K562 (cell line): ENCODE measurements around the gene VWA7. TPM values are rescaled to one million over a fixed set of nuclear protein-coding genes. Genes with fewer than 3 reads are reported as not detected.

ENCODE experiments used
- CEBPG ChIP-seq, 3 experiments: fragments of 200-800 bp in 1 of 3; sonication (Bioruptor generic) in 1 of 3; sonication (generic) in 1 of 3; formaldehyde crosslinking in 1 of 3; IDR thresholded peaks in 2 of 3; conservative IDR thresholded peaks in 1 of 3; 2 replicates each; pipeline versions ENCODE4 v1.6.1 to v1.8.0; 2016 to 2022; ENCODE audit warnings: missing compliant biosample characterization in 2 of 3, missing genetic modification characterization in 2 of 3, mild to moderate bottlenecking in 1 of 3, missing genetic modification reagents in 1 of 3
- CREM ChIP-seq: IDR thresholded peaks from 2 replicates; pipeline ENCODE4 v1.6.1; 2014; ENCODE audit warnings: antibody characterized with exemption, low read depth
- ELF1 ChIP-seq: fragments of 200-800 bp; sonication (Bioruptor generic); IDR thresholded peaks from 2 replicates; pipeline ENCODE4 v1.6.1; 2016; ENCODE audit warnings: missing genetic modification characterization, missing compliant biosample characterization
- FOS ChIP-seq: IDR thresholded peaks from 3 replicates; pipeline ENCODE4 v1.6.1; 2011; ENCODE audit not compliant: insufficient read length; ENCODE audit errors: extremely low read depth
- FOXM1 ChIP-seq, 2 experiments: fragments of 450-650 bp in 1 of 2; sonication (generic) in 1 of 2; formaldehyde crosslinking in 1 of 2; IDR thresholded peaks; 2 replicates each; pipeline versions ENCODE4 v1.6.1 to v1.9.0; 2017 to 2022; ENCODE audit warnings: low read depth in 2 of 2, mild to moderate bottlenecking in 2 of 2, missing genetic modification reagents in 1 of 2, moderate library complexity in 1 of 2
- FOXP1 ChIP-seq: sonication (generic); formaldehyde crosslinking; IDR thresholded peaks from 2 replicates; pipeline ENCODE4 v1.8.0; 2022; ENCODE audit warnings: mild to moderate bottlenecking, missing genetic modification reagents
- KAT7 ChIP-seq: sonication (generic); formaldehyde crosslinking; IDR thresholded peaks from 2 replicates; pipeline ENCODE4 v1.8.0; 2022; ENCODE audit warnings: missing genetic modification reagents, mild to moderate bottlenecking, borderline replicate concordance
- KLF6 ChIP-seq: fragments of 250-450 bp; sonication (Bioruptor Pico); IDR thresholded peaks from 2 replicates; pipeline ENCODE4 v1.4.0; 2020; ENCODE audit warnings: mild to moderate bottlenecking, moderate library complexity, borderline replicate concordance
- MEF2D ChIP-seq: conservative IDR thresholded peaks from 2 replicates; pipeline ENCODE4 v1.6.1; 2016; ENCODE audit warnings: low read depth, missing genetic modification characterization, missing compliant biosample characterization
- MYC ChIP-seq, 2 experiments: fragments of 250-450 bp in 1 of 2; sonication (Bioruptor Pico) in 1 of 2; IDR thresholded peaks; 2 replicates each; pipeline versions ENCODE4 v1.5.1 to v1.6.1; 2012 to 2021; ENCODE audit warnings: low read depth in 2 of 2, borderline replicate concordance in 1 of 2, improper control_type of control experiment in 1 of 2, low read length in 1 of 2, mild to moderate bottlenecking in 1 of 2, moderate library complexity in 1 of 2
- POLR2A ChIP-seq: fragments of 450-650 bp; conservative IDR thresholded peaks from 2 replicates; pipeline ENCODE4 v1.6.1; 2016
- RBM39 ChIP-seq: fragments of 200-400 bp; formaldehyde crosslinking; optimal IDR thresholded peaks from 2 replicates; pipeline ENCODE3; 2018; ENCODE audit warnings: low read depth, low read length
- SMARCB1 ChIP-seq: IDR thresholded peaks from 2 replicates; pipeline ENCODE4 v1.6.1; 2011; ENCODE audit warnings: improper control_type of control experiment, low read depth; ENCODE audit not compliant: insufficient read length
- THRB ChIP-seq: fragments of 450-650 bp; formaldehyde crosslinking; conservative IDR thresholded peaks from 2 replicates; pipeline ENCODE4 v1.4.0; 2022; ENCODE audit warnings: mild to moderate bottlenecking, missing genetic modification characterization
- ZNF707 ChIP-seq: fragments of 250-450 bp; sonication (Bioruptor Pico); conservative IDR thresholded peaks from 2 replicates; pipeline ENCODE4 v1.8.0; 2022; ENCODE audit warnings: inconsistent platforms, mild to moderate bottlenecking, moderate library complexity
- ZNF79 ChIP-seq: fragments of 250-450 bp; sonication (Bioruptor Pico); IDR thresholded peaks from 2 replicates; pipeline ENCODE4 v1.4.0; 2020; ENCODE audit warnings: low read depth, mild to moderate bottlenecking, moderate library complexity
- polyA plus RNA-seq, 8 experiments: library from polyadenylated mRNA; depleted of rRNA in 4 of 8; stranded (reverse) in 5 of 8; unstranded in 3 of 8; fragments of >200 nt; fragmentation: Nextera tagmentation in 2 of 8; fragmentation: Illumina TruSeq in 1 of 8; extraction: Ambion mirVana in 2 of 8; extraction: Trizol in 1 of 8; gene quantifications; 2 replicates each; pipeline versions ENCODE4 v1.2.1 to v1.2.3, GENCODE V29; 2011 to 2014; ENCODE audit warnings: inconsistent platforms in 1 of 8, missing spikeins in 1 of 8
- total RNA-seq, 7 experiments: library from RNA; depleted of rRNA in 6 of 7; stranded (reverse); fragments of >200 nt in 6 of 7; fragmentation: Illumina TruSeq in 2 of 7; extraction: Trizol in 2 of 7; gene quantifications; 2 replicates each; pipeline versions ENCODE4 v1.2.1 to v1.2.3, GENCODE V29; 2011 to 2021; ENCODE audit warnings: low replicate concordance in 1 of 7
- TF ChIP-seq, protein P1 (sequence below): fragments of 450-650 bp; formaldehyde crosslinking; IDR thresholded peaks from 2 replicates; pipeline ENCODE4 v1.4.0; 2022; ENCODE audit warnings: mild to moderate bottlenecking, moderate library complexity
- TF ChIP-seq, protein P2 (sequence below): fragments of 450-650 bp; IDR thresholded peaks from 2 replicates; pipeline ENCODE4 v1.6.1; 2016; ENCODE audit warnings: borderline replicate concordance
- TF ChIP-seq, protein P3 (sequence below): fragments of 250-450 bp; sonication (Bioruptor Pico); IDR thresholded peaks from 2 replicates; pipeline ENCODE4 v1.5.0; 2022; ENCODE audit warnings: mild to moderate bottlenecking

The VWA7 gene
- total and polyA plus RNA-seq, 9 of the 15 experiments (the other 6 are each of a cell fraction or from before 2014, with no cell fraction given) = 0.18 to 2.9 (median 0.95) TPM

DNA sequence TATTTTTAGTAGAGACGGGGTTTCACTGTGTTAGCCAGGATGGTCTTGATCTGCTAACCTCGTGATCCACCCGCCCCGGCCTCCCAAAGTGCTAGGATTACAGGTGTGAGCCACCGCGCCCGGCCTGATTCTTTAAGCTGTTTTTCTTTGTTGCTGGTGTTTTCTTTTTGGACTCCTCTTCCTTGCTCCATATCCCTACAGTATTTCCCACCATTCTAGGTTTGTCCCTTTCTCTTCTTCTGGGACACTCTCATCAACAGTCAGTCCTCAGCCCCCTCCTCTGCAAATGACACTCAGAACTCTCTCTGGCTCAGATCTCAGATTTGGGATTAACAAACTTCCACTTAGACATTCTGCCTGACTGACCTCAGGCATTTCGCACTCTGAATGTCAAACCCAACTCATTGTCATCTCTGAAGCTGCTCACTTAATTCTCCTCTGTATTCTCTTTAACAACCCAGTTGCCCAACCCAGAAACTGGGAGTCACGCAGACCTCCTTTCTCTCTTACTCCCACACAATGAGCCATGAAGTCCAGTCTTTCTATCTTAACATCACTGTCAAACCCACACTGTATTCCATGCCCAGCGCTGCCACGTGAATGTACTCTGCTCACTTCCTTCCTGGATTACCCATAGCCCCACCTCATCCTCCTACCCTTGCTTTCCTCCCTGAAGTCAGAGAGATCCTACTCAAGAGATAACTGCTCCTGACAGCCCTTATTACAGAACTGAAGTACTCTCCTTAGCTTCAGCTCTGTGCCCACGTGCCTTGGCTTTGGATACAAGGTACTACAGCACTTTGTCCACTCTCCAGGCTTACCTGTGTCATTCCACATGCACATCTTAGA is 51.4 kb downstream of the VWA7 start (continued):
- TF ChIP-seq KLF6 (CRISPR knock-in tag) (peak; percentile 88; the same call in 1 of the 2 replicates), CREM (peak; percentile 47; the same call in 1 of the 2 replicates), SMARCB1 (no peak), POLR2A (peak; percentile 55; the same call in 1 of the 2 replicates), FOXM1 (IDR thresholded peaks at IDR 0.05; ENCODE audit: low read depth) (no peak), FOXM1 (CRISPR knock-in tag; IDR thresholded peaks at IDR 0.05; ENCODE audit: low read depth) (0 out of 2 replicates have a peak, but pooled peaks have one; percentile 6), FOS (no peak), ZNF79 (CRISPR knock-in tag) (0 out of 2 replicates have a peak, but pooled peaks have one; percentile 50), ZNF707 (CRISPR knock-in tag) (no peak; the same call in 1 of the 2 replicates), MYC (IDR thresholded peaks at IDR 0.05; ENCODE audit: low read depth, low read length) (peak; percentile 85), MYC (CRISPR knock-in tag; IDR thresholded peaks at IDR 0.05; ENCODE audit: borderline replicate concordance, low read depth) (peak; percentile 72), MEF2D (tag) (peak; percentile 48; the same call in 1 of the 2 replicates), THRB (CRISPR knock-in tag) (peak; percentile 96), ELF1 (tag) (peak; percentile 66), RBM39 (peak; percentile 80), CEBPG (CRISPR knock-in tag; IDR thresholded peaks at IDR 0.05) (no peak), CEBPG (tag; conservative IDR thresholded peaks at IDR 0.05 in 1 of 2, IDR thresholded peaks at IDR 0.05 in 1 of 2) (peak in 1 of 2 experiments; percentile 82; a peak in 2 of 4 replicates), KAT7 (CRISPR knock-in tag) (peak; percentile 94), FOXP1 (CRISPR knock-in tag) (no peak)
- TF ChIP-seq, protein P1, sequence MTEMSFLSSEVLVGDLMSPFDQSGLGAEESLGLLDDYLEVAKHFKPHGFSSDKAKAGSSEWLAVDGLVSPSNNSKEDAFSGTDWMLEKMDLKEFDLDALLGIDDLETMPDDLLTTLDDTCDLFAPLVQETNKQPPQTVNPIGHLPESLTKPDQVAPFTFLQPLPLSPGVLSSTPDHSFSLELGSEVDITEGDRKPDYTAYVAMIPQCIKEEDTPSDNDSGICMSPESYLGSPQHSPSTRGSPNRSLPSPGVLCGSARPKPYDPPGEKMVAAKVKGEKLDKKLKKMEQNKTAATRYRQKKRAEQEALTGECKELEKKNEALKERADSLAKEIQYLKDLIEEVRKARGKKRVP = peak; percentile 62
- TF ChIP-seq, protein P2, sequence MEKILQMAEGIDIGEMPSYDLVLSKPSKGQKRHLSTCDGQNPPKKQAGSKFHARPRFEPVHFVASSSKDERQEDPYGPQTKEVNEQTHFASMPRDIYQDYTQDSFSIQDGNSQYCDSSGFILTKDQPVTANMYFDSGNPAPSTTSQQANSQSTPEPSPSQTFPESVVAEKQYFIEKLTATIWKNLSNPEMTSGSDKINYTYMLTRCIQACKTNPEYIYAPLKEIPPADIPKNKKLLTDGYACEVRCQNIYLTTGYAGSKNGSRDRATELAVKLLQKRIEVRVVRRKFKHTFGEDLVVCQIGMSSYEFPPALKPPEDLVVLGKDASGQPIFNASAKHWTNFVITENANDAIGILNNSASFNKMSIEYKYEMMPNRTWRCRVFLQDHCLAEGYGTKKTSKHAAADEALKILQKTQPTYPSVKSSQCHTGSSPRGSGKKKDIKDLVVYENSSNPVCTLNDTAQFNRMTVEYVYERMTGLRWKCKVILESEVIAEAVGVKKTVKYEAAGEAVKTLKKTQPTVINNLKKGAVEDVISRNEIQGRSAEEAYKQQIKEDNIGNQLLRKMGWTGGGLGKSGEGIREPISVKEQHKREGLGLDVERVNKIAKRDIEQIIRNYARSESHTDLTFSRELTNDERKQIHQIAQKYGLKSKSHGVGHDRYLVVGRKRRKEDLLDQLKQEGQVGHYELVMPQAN = peak; percentile 35
- TF ChIP-seq, protein P3, sequence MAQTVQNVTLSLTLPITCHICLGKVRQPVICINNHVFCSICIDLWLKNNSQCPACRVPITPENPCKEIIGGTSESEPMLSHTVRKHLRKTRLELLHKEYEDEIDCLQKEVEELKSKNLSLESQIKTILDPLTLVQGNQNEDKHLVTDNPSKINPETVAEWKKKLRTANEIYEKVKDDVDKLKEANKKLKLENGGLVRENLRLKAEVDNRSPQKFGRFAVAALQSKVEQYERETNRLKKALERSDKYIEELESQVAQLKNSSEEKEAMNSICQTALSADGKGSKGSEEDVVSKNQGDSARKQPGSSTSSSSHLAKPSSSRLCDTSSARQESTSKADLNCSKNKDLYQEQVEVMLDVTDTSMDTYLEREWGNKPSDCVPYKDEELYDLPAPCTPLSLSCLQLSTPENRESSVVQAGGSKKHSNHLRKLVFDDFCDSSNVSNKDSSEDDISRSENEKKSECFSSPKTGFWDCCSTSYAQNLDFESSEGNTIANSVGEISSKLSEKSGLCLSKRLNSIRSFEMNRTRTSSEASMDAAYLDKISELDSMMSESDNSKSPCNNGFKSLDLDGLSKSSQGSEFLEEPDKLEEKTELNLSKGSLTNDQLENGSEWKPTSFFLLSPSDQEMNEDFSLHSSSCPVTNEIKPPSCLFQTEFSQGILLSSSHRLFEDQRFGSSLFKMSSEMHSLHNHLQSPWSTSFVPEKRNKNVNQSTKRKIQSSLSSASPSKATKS (CRISPR knock-in tag) = no peak
